Neural progenitor cell (in vitro differentiated cells): Measurements from ENCODE around the gene ALDH1L1. TPM values are rescaled to one million over a fixed set of nuclear protein-coding genes. Genes with fewer than 3 reads are reported as not detected.

Experiments
- DNase-seq: peaks from one replicate; pipeline ENCODE4 v3.0.0-alpha.2; 2016; ENCODE audit warnings: low spot score
- H2AFZ ChIP-seq: fragments of 200-600 bp; sonication (generic); replicated peaks from 2 replicates; pipeline ENCODE4 v1.6.1; 2016; ENCODE audit warnings: antibody characterized with exemption
- H3F3A ChIP-seq: fragments of 200-600 bp; sonication (generic); 2 replicates; pipeline ENCODE4 v1.6.1; 2016; ENCODE audit warnings: antibody characterized with exemption, low read depth
- H3K27ac ChIP-seq: fragments of 200-600 bp; sonication (generic); 2 replicates; pipeline ENCODE4 v1.5.1; 2016; ENCODE audit warnings: mild to moderate bottlenecking
- H3K27me3 ChIP-seq: fragments of 200-600 bp; sonication (generic); 2 replicates; pipeline ENCODE4 v1.6.1; 2016; ENCODE audit warnings: mild to moderate bottlenecking, moderate library complexity
- H3K36me3 ChIP-seq: fragments of 200-600 bp; sonication (generic); 2 replicates; pipeline ENCODE4 v1.5.1; 2016
- H3K4me1 ChIP-seq: fragments of 200-600 bp; sonication (generic); 2 replicates; pipeline ENCODE4 v1.6.1; 2016; ENCODE audit warnings: mixed run types
- H3K4me2 ChIP-seq: fragments of 200-600 bp; sonication (generic); 2 replicates; pipeline ENCODE4 v1.6.1; 2016
- H3K4me3 ChIP-seq: fragments of 200-600 bp; sonication (generic); 2 replicates; pipeline ENCODE4 v1.5.1; 2016
- H3K79me2 ChIP-seq: fragments of 200-600 bp; sonication (generic); 2 replicates; pipeline ENCODE4 v1.6.1; 2016; ENCODE audit warnings: low read depth
- H3K9ac ChIP-seq: fragments of 200-600 bp; sonication (generic); 2 replicates; pipeline ENCODE4 v1.6.1; 2016
- H3K9me3 ChIP-seq: fragments of 200-600 bp; sonication (generic); 2 replicates; pipeline ENCODE4 v1.5.1; 2016; ENCODE audit warnings: low read depth
- H4K20me1 ChIP-seq: fragments of 200-600 bp; sonication (generic); 2 replicates; pipeline ENCODE4 v1.6.1; 2016; ENCODE audit warnings: low read depth
- H3K27ac Mint-ChIP-seq: 3 replicates; pipeline ENCODE4 v1.8.0; 2021; ENCODE audit warnings: mixed read lengths
- H3K27me3 Mint-ChIP-seq: 2 replicates; pipeline ENCODE4 v1.8.0; 2022; ENCODE audit warnings: low read depth, mild to moderate bottlenecking, inconsistent platforms, moderate library complexity, mixed read lengths; ENCODE audit not compliant: insufficient read depth
- H3K36me3 Mint-ChIP-seq: 3 replicates; pipeline ENCODE4 v1.8.0; 2021; ENCODE audit warnings: mixed read lengths
- H3K4me1 Mint-ChIP-seq: 3 replicates; pipeline ENCODE4 v1.8.0; 2021; ENCODE audit warnings: mixed read lengths
- H3K4me3 Mint-ChIP-seq: 3 replicates; pipeline ENCODE4 v1.8.0; 2021; ENCODE audit warnings: mild to moderate bottlenecking, moderate library complexity, mixed read lengths
- H3K9me3 Mint-ChIP-seq: 3 replicates; pipeline ENCODE4 v1.8.0; 2020; ENCODE audit warnings: mixed read lengths
- CTCF ChIP-seq: fragments of 200-600 bp; sonication (generic); IDR thresholded peaks from 2 replicates; pipeline ENCODE4 v1.5.1; 2017; ENCODE audit warnings: antibody characterized with exemption, mild to moderate bottlenecking
- EZH2 ChIP-seq: fragments of 200-600 bp; sonication (generic); IDR thresholded peaks from 2 replicates; pipeline ENCODE4 v1.6.1; 2017; ENCODE audit warnings: antibody characterized with exemption, mild to moderate bottlenecking, moderate library complexity
- EZH2phosphoT487 ChIP-seq: fragments of 200-600 bp; sonication (generic); IDR thresholded peaks from 2 replicates; pipeline ENCODE4 v1.6.1; 2017; ENCODE audit warnings: antibody characterized with exemption
- total RNA-seq: library from RNA; depleted of rRNA; stranded (reverse); fragments of >200 nt; gene quantifications from 2 replicates; pipeline ENCODE4 v1.2.3, GENCODE V29; 2015; ENCODE audit warnings: low replicate concordance

The ALDH1L1 gene
- total RNA-seq, 1 donor from 2014 or later: 0.60 TPM

- Histone ChIP-seq H2AFZ (no peak overlapping the region), H3K27ac (no peak overlapping the region), H3F3A (no peaks in the 10 kb centered on the region), H3K79me2 (no peaks in the 10 kb centered on the region), H3K4me3 (no peak overlapping the region), H3K4me1 (no peaks in the 10 kb centered on the region), H3K4me2 (no peak overlapping the region), H3K27me3 (no peaks in the 10 kb centered on the region), H3K9me3 (no peaks in the 10 kb centered on the region), H3K36me3 (no peaks in the 10 kb centered on the region), H3K9ac (no peak overlapping the region), H4K20me1 (no peaks in the 10 kb centered on the region)
- Mint-ChIP-seq H3K4me3 (no peak overlapping the region), H3K27ac (no peak overlapping the region), H3K4me1 (peaks cover 11% of the 10 kb centered on the region), H3K27me3 (no peaks in the 10 kb centered on the region), H3K36me3 (peaks cover 2% of the 10 kb centered on the region), H3K9me3 (no peaks in the 10 kb centered on the region)
- TF ChIP-seq EZH2: no peak
- TF ChIP-seq CTCF: no peak
- TF ChIP-seq EZH2phosphoT487: no peak
- no peak for DNase-seq
Measured at GRCh38 chr3:126060613-126061145, 119.7 kb downstream of the ALDH1L1 start.

GRCh38 chr3:126058666-126059065 is 121.7 kb downstream of the ALDH1L1 start:
- no peak overlapping the region for H3K27ac ChIP-seq
- H3K36me3 ChIP-seq: no peaks in the 10 kb centered on the region
- peaks cover 2% of the 10 kb centered on the region for H3K36me3 Mint-ChIP-seq
- no peaks in the 10 kb centered on the region for H3K9me3 Mint-ChIP-seq
- H3K4me2 ChIP-seq: no peak overlapping the region
- H3K9ac ChIP-seq: no peak overlapping the region
- no peaks in the 10 kb centered on the region for H4K20me1 ChIP-seq
- TF ChIP-seq EZH2phosphoT487: no peak
- H3K27ac Mint-ChIP-seq: peak overlapping the region; percentile 68
- no peaks in the 10 kb centered on the region for H3K27me3 ChIP-seq
- DNase-seq: no peak
- no peaks in the 10 kb centered on the region for H3K9me3 ChIP-seq
- H3K79me2 ChIP-seq: no peaks in the 10 kb centered on the region
- H2AFZ ChIP-seq: no peak overlapping the region
- H3K27me3 Mint-ChIP-seq: peaks cover 2% of the 10 kb centered on the region
- peaks cover 11% of the 10 kb centered on the region for H3K4me1 Mint-ChIP-seq
- H3K4me3 ChIP-seq: no peak overlapping the region
- H3F3A ChIP-seq: no peaks in the 10 kb centered on the region
- H3K4me1 ChIP-seq: peaks cover 1% of the 10 kb centered on the region
- no peak overlapping the region for H3K4me3 Mint-ChIP-seq

- peaks cover 4% of the 10 kb centered on the region for H3K4me1 ChIP-seq
- H3K4me3 ChIP-seq: no peak overlapping the region
- DNase-seq: no peak
- no peaks in the 10 kb centered on the region for H3K79me2 ChIP-seq
- Mint-ChIP-seq H3K27me3 (peaks cover 2% of the 10 kb centered on the region), H3K36me3 (peaks cover 2% of the 10 kb centered on the region), H3K9me3 (no peaks in the 10 kb centered on the region), H3K4me3 (no peak overlapping the region), H3K4me1 (peaks cover 11% of the 10 kb centered on the region), H3K27ac (peak overlapping the region; percentile 3)
- H3K9me3 ChIP-seq: no peaks in the 10 kb centered on the region
- no peak overlapping the region for H2AFZ ChIP-seq
- TF ChIP-seq EZH2phosphoT487 (no peak), CTCF (no peak), EZH2 (no peak)
- H3K27ac ChIP-seq: no peak overlapping the region
- no peaks in the 10 kb centered on the region for H3F3A ChIP-seq
- H4K20me1 ChIP-seq: no peaks in the 10 kb centered on the region
- H3K36me3 ChIP-seq: no peaks in the 10 kb centered on the region
- no peaks in the 10 kb centered on the region for H3K27me3 ChIP-seq
- no peak overlapping the region for H3K4me2 ChIP-seq
- no peak overlapping the region for H3K9ac ChIP-seq
Measured at GRCh38 chr3:126057936-126058335, 122.5 kb downstream of the ALDH1L1 start.

GRCh38 chr3:126057501-126057819 is 122.9 kb downstream of the ALDH1L1 start:
- Histone ChIP-seq H3K9me3 (no peaks in the 10 kb centered on the region), H3K79me2 (no peaks in the 10 kb centered on the region), H3K9ac (no peak overlapping the region), H3F3A (no peaks in the 10 kb centered on the region), H2AFZ (no peak overlapping the region), H3K36me3 (no peaks in the 10 kb centered on the region), H3K27me3 (no peaks in the 10 kb centered on the region), H3K27ac (no peak overlapping the region), H3K4me1 (peaks cover 4% of the 10 kb centered on the region), H4K20me1 (no peaks in the 10 kb centered on the region), H3K4me2 (no peak overlapping the region), H3K4me3 (no peak overlapping the region)
- H3K27me3 Mint-ChIP-seq: peaks cover 2% of the 10 kb centered on the region
- DNase-seq: no peak
- H3K27ac Mint-ChIP-seq: no peak overlapping the region
- H3K4me3 Mint-ChIP-seq: no peak overlapping the region
- H3K4me1 Mint-ChIP-seq: peaks cover 11% of the 10 kb centered on the region
- H3K36me3 Mint-ChIP-seq: peaks cover 2% of the 10 kb centered on the region
- H3K9me3 Mint-ChIP-seq: no peaks in the 10 kb centered on the region
- TF ChIP-seq EZH2 (no peak), CTCF (no peak), EZH2phosphoT487 (no peak)
